Prostate gland (tissue), 2 donors: ENCODE results near the gene PALB2. TPM values are rescaled to one million over a fixed set of nuclear protein-coding genes. Genes with fewer than 3 reads are reported as not detected.

Experiments used
- DNase-seq: peaks from one replicate; pipeline ENCODE4 v3.0.0-alpha.2; 2019; ENCODE audit warnings: low spot score
- H3K27ac ChIP-seq, 2 donors: fragments of 200-600 bp; sonication (generic); 2 replicates each; pipeline ENCODE4 v1.5.1; 2017 to 2019
- H3K27me3 ChIP-seq: fragments of 200-600 bp; sonication (generic); replicated peaks from 2 replicates; pipeline ENCODE4 v1.5.1; 2019; ENCODE audit not compliant: insufficient read depth
- H3K36me3 ChIP-seq, 2 donors: fragments of 200-600 bp; sonication (generic); 1 replicate in 1 of 2; 2 replicates in 1 of 2; pipeline versions ENCODE4 v1.5.1 to v1.8.1; 2017 to 2019
- H3K4me1 ChIP-seq: fragments of 200-600 bp; sonication (generic); replicated peaks from 2 replicates; pipeline ENCODE4 v1.5.1; 2019
- H3K4me3 ChIP-seq, 2 donors: fragments of 200-600 bp; sonication (generic); 2 replicates each; pipeline ENCODE4 v1.5.1; 2017 to 2019
- H3K9me3 ChIP-seq: fragments of 200-600 bp; sonication (generic); 2 replicates; pipeline ENCODE4 v1.5.1; 2017
- POLR2A ChIP-seq: fragments of 450-650 bp; IDR thresholded peaks from one replicate; pipeline ENCODE4 v1.6.1; 2016; ENCODE audit warnings: antibody characterized with exemption, mild to moderate bottlenecking
- POLR2AphosphoS5 ChIP-seq: sonication (generic); formaldehyde crosslinking; IDR thresholded peaks from one replicate; pipeline ENCODE4 v1.6.1; 2017; ENCODE audit warnings: antibody characterized with exemption
- WGBS: methylation state at CpG from one replicate; pipeline ENCODE4 v1.1.5; 2018; 5-methylcytosine and 5-hydroxymethylcytosine counted together
- intact Hi-C: fragments of 100-400 bp; cut with DNase I; formaldehyde crosslinking; loops from one replicate; pipeline ENCODE4 v1.14.2; 2022
- total RNA-seq, 2 donors: library from RNA; depleted of rRNA; stranded (reverse); fragments of >200 nt; gene quantifications; one replicate each; pipeline ENCODE4 v1.1.0, GENCODE V29; 2016
- TF ChIP-seq, protein P1 (sequence below), 4 experiments: fragments of 200-600 bp in 2 of 4; fragments of 450-650 bp in 2 of 4; sonication (generic) in 2 of 4; IDR thresholded peaks; 1 replicate in 3 of 4; 2 replicates in 1 of 4; pipeline ENCODE4 v1.5.1; 2016 to 2019; ENCODE audit warnings: antibody characterized with exemption in 4 of 4, mild to moderate bottlenecking in 2 of 4, moderate library complexity in 2 of 4

PALB2 gene
- 10 to 100 TPM; 10.8 to 15.6 TPM for total RNA-seq

DNA sequence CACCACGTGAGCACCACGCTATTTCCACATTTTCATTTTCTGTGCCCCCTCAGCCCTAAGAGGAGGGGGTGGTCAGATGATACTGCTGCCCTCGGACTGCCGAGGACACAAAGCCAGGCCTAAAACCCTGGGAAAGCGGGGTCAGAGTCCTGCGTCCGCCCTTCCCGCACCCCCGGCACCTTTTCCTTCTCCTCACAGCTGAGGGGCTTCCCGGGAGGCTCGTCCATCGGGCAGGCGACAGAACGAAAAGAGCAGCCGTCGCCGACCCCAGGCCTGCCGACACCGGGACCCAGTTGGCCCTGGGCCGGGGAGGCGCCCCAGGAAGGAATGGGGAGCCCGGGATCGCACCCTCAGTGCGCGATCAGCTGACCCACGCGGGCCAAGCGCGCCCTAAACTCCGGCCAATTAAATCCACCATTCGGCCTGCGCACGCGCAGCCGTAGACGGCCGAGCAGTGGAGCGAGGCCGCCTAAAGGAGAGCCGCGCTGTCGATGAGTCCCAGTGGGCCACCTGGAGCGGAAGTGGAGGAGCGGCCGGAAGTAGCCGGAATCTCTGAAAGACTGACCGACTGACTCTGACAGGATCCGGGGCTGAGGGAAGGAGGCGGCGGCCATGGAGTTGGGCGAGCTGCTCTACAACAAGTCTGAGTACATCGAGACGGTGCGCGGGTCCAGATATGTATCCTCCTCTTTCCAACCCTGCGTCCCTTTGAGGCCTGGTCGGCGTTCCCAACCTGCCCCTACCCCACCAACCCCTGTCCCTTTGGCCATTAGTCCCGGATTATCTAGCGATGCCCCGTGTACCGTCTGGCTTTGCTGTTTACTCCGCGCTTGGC lies at the start of gene PALB2, which contains the start of gene DCTN5:
TSS of gene PALB2 (minus strand) at position 380 of the 835 bp plus-strand sequence. CDS start at position 227, 153 bp downstream.
TSS of gene DCTN5 (plus strand) at position 536 of the 835 bp plus-strand sequence. CDS start at position 613, 77 bp downstream.
- H3K27me3 ChIP-seq = no peaks in the 10 kb centered on the region
- WGBS = 1% methylated on average over 63 of the region's 64 CpGs
- intact Hi-C loops = no loop called here
- peak; percentile 49 for TF ChIP-seq POLR2A
- TF ChIP-seq POLR2AphosphoS5 = peak; percentile 97
- TF ChIP-seq, protein P1, sequence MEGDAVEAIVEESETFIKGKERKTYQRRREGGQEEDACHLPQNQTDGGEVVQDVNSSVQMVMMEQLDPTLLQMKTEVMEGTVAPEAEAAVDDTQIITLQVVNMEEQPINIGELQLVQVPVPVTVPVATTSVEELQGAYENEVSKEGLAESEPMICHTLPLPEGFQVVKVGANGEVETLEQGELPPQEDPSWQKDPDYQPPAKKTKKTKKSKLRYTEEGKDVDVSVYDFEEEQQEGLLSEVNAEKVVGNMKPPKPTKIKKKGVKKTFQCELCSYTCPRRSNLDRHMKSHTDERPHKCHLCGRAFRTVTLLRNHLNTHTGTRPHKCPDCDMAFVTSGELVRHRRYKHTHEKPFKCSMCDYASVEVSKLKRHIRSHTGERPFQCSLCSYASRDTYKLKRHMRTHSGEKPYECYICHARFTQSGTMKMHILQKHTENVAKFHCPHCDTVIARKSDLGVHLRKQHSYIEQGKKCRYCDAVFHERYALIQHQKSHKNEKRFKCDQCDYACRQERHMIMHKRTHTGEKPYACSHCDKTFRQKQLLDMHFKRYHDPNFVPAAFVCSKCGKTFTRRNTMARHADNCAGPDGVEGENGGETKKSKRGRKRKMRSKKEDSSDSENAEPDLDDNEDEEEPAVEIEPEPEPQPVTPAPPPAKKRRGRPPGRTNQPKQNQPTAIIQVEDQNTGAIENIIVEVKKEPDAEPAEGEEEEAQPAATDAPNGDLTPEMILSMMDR (IDR thresholded peaks at IDR 0.05) = peak in 1 of 4 experiments; percentile 24
- H3K36me3 ChIP-seq = no peaks in the 10 kb centered on the region
- H3K9me3 ChIP-seq = no peaks in the 10 kb centered on the region
- peak within 1 kb of the TSS; percentile 67 to 76 for H3K27ac ChIP-seq
- peak within 1 kb of the TSS; percentile 69 to 94 for H3K4me3 ChIP-seq
- peaks cover 9% of the 10 kb centered on the region for H3K4me1 ChIP-seq
- DNase-seq = peak; percentile 91

DNA sequence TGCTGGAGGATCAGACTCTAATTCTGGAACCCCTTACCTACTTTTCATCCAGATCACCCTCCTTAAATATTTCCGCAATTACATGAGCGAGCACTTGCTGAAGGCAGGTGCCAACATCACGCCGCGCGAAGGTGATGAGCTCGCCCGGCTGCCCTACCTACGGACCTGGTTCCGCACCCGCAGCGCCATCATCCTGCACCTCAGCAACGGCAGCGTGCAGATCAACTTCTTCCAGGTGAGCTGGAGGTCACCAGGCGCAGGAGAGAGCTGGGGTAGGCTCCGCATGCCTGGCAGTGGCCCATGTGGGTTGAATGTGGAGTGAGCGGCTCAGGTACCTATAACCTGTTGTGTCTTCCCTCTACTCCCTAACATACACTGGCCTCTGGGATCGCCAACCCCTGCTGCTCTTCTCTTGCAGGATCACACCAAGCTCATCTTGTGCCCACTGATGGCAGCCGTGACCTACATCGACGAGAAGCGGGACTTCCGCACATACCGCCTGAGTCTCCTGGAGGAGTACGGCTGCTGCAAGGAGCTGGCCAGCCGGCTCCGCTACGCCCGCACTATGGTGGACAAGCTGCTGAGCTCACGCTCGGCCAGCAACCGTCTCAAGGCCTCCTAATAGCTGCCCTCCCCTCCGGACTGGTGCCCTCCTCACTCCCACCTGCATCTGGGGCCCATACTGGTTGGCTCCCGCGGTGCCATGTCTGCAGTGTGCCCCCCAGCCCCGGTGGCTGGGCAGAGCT lies 48.5 kb upstream of the PALB2 start:
- H3K27me3 ChIP-seq = no peaks in the 10 kb centered on the region
- peaks cover 0 to 9% of the 10 kb centered on the region in 2 donors for H3K36me3 ChIP-seq
- no peak for TF ChIP-seq POLR2A
- TF ChIP-seq, protein P1 (IDR thresholded peaks at IDR 0.05) = no peak
- WGBS = 97% methylated on average over 36 of the region's 36 CpGs
- no peak overlapping the region for H3K4me3 ChIP-seq
- no peak overlapping the region for H3K27ac ChIP-seq
- DNase-seq = no peak
- intact Hi-C loops = no loop called here
- no peaks in the 10 kb centered on the region for H3K4me1 ChIP-seq
- H3K9me3 ChIP-seq = no peaks in the 10 kb centered on the region

DNA sequence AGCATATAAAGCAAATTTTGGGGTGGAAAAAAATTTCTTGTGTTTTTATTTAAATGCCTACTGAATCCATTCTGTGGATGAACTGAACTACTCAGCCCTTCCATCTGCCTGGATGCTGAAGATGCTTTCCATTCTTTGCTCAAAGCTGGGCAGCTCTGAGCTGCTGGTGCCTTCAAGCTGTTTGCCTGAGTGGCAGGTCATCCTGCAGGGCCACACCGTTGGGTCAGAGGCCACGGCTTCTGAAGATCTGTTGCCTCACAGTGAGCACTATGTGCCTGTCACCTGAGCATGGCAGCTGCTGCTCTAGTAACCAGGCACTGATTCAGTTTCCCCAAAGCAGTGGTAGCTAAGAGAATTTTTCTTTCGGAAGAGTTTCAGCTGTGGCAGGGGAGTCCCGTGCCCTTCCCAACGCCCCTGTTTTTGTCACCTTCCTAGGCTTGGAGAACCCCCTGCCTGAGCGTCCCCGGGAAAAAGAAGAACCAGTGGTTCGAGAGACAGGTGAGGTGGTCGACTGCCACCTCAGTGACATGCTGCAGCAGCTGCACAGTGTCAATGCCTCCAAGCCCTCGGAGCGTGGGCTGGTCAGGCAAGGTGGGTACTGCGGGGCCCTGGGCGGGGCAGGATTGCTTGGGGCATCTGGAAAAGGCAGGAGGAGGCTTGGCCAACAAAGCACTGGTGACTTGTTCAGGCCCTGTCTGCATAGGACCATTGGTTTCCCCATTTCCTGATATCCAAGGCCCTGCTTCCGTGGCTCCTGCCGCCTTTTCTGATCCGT lies 46.1 kb upstream of the PALB2 start:
- TF ChIP-seq POLR2A (no peak), POLR2AphosphoS5 (no peak)
- TF ChIP-seq, protein P1 (IDR thresholded peaks at IDR 0.05) = no peak
- DNase-seq = no peak
- intact Hi-C loops = no loop called here
- no peaks in the 10 kb centered on the region for H3K27me3 ChIP-seq
- peaks cover 0 to 9% of the 10 kb centered on the region in 2 donors for H3K36me3 ChIP-seq
- H3K27ac ChIP-seq = no peak overlapping the region
- no peak overlapping the region for H3K4me3 ChIP-seq
- no peaks in the 10 kb centered on the region for H3K9me3 ChIP-seq
- WGBS = 93% methylated on average over 16 of the region's 16 CpGs
- H3K4me1 ChIP-seq = no peaks in the 10 kb centered on the region

DNA sequence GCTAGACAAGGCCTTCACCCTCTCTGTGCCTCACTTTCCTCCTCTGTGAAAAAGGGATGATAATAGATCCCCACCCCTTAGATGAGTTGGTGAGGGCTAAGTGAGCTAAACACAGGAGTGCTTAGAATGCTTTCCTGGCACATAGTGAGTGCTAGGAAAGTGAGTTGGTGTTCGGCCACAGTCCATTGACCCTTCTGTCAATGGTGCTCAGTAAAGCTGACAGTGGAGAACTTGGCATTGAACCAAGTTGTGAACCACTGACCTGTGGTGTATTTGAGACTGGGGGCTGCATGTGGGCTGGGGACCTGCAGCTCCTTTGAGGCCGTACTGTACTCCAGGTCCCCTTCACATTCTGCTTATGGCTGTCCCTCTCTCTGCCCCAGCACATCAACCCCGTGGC lies 42.4 kb upstream of the PALB2 start:
- no peaks in the 10 kb centered on the region for H3K36me3 ChIP-seq
- H3K27ac ChIP-seq = no peak overlapping the region
- WGBS = 90% methylated on average over 3 of the region's 3 CpGs
- H3K4me1 ChIP-seq = no peaks in the 10 kb centered on the region
- intact Hi-C loops = no loop called here
- no peaks in the 10 kb centered on the region for H3K27me3 ChIP-seq
- DNase-seq = no peak
- no peak for TF ChIP-seq POLR2A
- TF ChIP-seq, protein P1 (IDR thresholded peaks at IDR 0.05) = no peak
- TF ChIP-seq POLR2AphosphoS5 = no peak
- H3K4me3 ChIP-seq = no peak overlapping the region
- no peaks in the 10 kb centered on the region for H3K9me3 ChIP-seq
